GM12892 (cell line): ENCODE results near the gene STK10.

ENCODE experiments used
- POLR2A ChIP-seq: IDR thresholded peaks from 2 replicates; pipeline ENCODE4 v1.6.1; 2011; ENCODE audit warnings: low read depth, low read length, control low read depth
- POLR2AphosphoS5 ChIP-seq: IDR thresholded peaks from 2 replicates; pipeline ENCODE4 v1.6.1; 2011; ENCODE audit warnings: low read depth, low read length, control low read depth
- TAF1 ChIP-seq: IDR thresholded peaks from 2 replicates; pipeline ENCODE4 v1.6.1; 2011; ENCODE audit warnings: low read depth, mild to moderate bottlenecking, control low read depth, low read length, borderline replicate concordance

DNA sequence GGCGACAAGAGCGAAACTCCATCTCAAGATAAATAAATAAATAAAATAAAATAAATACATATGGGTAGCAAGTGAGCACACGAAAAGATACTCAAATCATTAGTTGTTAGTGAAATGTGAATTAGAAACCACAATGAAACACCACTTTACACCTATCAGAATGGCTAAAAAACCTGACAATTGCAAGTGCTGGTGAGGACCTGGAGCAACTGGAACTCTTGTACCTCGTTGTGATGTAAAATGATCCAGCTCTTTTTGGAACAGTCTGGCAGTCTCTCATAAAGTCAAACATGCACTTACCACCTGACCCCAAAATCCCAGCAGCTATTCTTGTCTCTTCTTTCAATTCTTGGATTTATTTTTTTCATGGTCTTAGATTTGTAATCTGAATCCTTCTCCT lies 112.4 kb downstream of the STK10 start:
- TF ChIP-seq POLR2AphosphoS5 (no peak), POLR2A (no peak), TAF1 (no peak)
